Activated CD8-positive, alpha-beta memory T cell treated with anti-CD3 and anti-CD28 coated beads for 1 hour (primary cell): ENCODE results near the gene TMIGD3.

ENCODE experiments used
- DNase-seq, 2 donors: peaks; one replicate each; pipeline ENCODE4 v3.0.0-alpha.2; 2020; ENCODE audit warnings: low read depth in 1 of 2; ENCODE audit errors: extremely low read depth in 1 of 2

The TMIGD3 gene

GRCh38 chr1:111509997-111510375 lies 6.6 kb upstream of the TMIGD3 start:
- no peak for DNase-seq

- no peak for DNase-seq
Observed at GRCh38 chr1:111507411-111508201, 4.2 kb upstream of the TMIGD3 start.

- no peak for DNase-seq
Observed at GRCh38 chr1:111506561-111506960, 3.1 kb upstream of the TMIGD3 start.

GRCh38 chr1:111505641-111506119 lies 2.2 kb upstream of the TMIGD3 start:
- no peak for DNase-seq

GRCh38 chr1:111504097-111504496 lies 664 bp upstream of the TMIGD3 start:
- no peak for DNase-seq

- no peak for DNase-seq
Observed at GRCh38 chr1:111501645-111502044, 1.8 kb downstream of the TMIGD3 start.

GRCh38 chr1:111499026-111499785 lies 4.2 kb downstream of the TMIGD3 start:
- DNase-seq: no peak

GRCh38 chr1:111497592-111497991 lies 5.8 kb downstream of the TMIGD3 start:
- no peak for DNase-seq

GRCh38 chr1:111496398-111496797 lies 7.0 kb downstream of the TMIGD3 start:
- no peak for DNase-seq

GRCh38 chr1:111491070-111491469 lies 12.4 kb downstream of the TMIGD3 start:
- DNase-seq: no peak

GRCh38 chr1:111490220-111490619 lies 13.2 kb downstream of the TMIGD3 start:
- DNase-seq: no peak

GRCh38 chr1:111489604-111490003 lies 13.8 kb downstream of the TMIGD3 start:
- DNase-seq: no peak

- no peak for DNase-seq
Observed at GRCh38 chr1:111488669-111489068, 14.8 kb downstream of the TMIGD3 start.

GRCh38 chr1:111487133-111487532 lies 16.3 kb downstream of the TMIGD3 start:
- DNase-seq: no peak

- DNase-seq: no peak
Observed at GRCh38 chr1:111486431-111486830, 17.0 kb downstream of the TMIGD3 start.

GRCh38 chr1:111484391-111485026 lies 18.9 kb downstream of the TMIGD3 start:
- no peak for DNase-seq

GRCh38 chr1:111483876-111484275 lies 19.6 kb downstream of the TMIGD3 start:
- no peak for DNase-seq

GRCh38 chr1:111483166-111483565 lies 20.3 kb downstream of the TMIGD3 start:
- DNase-seq: no peak

- peak in 1 of 2 donors; percentile 41 for DNase-seq
Observed at GRCh38 chr1:111481387-111482221, 21.8 kb downstream of the TMIGD3 start.

GRCh38 chr1:111480674-111481073 lies 22.8 kb downstream of the TMIGD3 start:
- DNase-seq: no peak
